SK-N-SH (cell line): ENCODE results near the gene GATAD2B.

Source experiments
- CTCF ChIP-seq: fragments of 200-600 bp; sonication (generic); IDR thresholded peaks from 2 replicates; pipeline ENCODE4 v1.6.1; 2017; ENCODE audit warnings: antibody characterized with exemption, mild to moderate bottlenecking, moderate library complexity
- ELF1 ChIP-seq: IDR thresholded peaks from 2 replicates; pipeline ENCODE4 v1.4.0; 2012
- SIN3A ChIP-seq: IDR thresholded peaks from 2 replicates; pipeline ENCODE4 v1.6.1; 2012; ENCODE audit warnings: low read depth, mild to moderate bottlenecking, low read length, moderate library complexity, borderline replicate concordance
- SMC3 ChIP-seq: IDR thresholded peaks from 2 replicates; pipeline ENCODE4 v1.6.1; 2012; ENCODE audit warnings: low read depth, low read length, improper control_type of control experiment

GRCh38 chr1:153795330-153795837 lies 127.4 kb downstream of the GATAD2B start:
- no peak for TF ChIP-seq CTCF
- no peak for TF ChIP-seq SIN3A
- TF ChIP-seq SMC3, result no peak
- no peak for TF ChIP-seq ELF1
